HT1080 (cell line): ENCODE results near the gene ATP13A5. TPM values are rescaled to one million over a fixed set of nuclear protein-coding genes. Genes with fewer than 3 reads are reported as not detected.
A peak's percentile ranks its signal among the peaks of the same experiment; 100 is the strongest.

Experiments
- DNase-seq: peaks from one replicate; pipeline ENCODE4 v3.0.0-alpha.2; 2015; ENCODE audit warnings: low read depth
- polyA plus RNA-seq, 2 experiments: library from polyadenylated mRNA; depleted of rRNA; stranded (reverse); fragments of >200 nt; gene quantifications; 2 replicates each; pipeline ENCODE4 v1.2.3, GENCODE V29; 2015
- total RNA-seq: library from RNA; depleted of rRNA; stranded (reverse); fragments of >200 nt; shearing (Covaris generic); gene quantifications from 2 replicates; pipeline ENCODE4 v1.2.3, GENCODE V29; 2014; rRNA removed

The ATP13A5 gene, protein sequence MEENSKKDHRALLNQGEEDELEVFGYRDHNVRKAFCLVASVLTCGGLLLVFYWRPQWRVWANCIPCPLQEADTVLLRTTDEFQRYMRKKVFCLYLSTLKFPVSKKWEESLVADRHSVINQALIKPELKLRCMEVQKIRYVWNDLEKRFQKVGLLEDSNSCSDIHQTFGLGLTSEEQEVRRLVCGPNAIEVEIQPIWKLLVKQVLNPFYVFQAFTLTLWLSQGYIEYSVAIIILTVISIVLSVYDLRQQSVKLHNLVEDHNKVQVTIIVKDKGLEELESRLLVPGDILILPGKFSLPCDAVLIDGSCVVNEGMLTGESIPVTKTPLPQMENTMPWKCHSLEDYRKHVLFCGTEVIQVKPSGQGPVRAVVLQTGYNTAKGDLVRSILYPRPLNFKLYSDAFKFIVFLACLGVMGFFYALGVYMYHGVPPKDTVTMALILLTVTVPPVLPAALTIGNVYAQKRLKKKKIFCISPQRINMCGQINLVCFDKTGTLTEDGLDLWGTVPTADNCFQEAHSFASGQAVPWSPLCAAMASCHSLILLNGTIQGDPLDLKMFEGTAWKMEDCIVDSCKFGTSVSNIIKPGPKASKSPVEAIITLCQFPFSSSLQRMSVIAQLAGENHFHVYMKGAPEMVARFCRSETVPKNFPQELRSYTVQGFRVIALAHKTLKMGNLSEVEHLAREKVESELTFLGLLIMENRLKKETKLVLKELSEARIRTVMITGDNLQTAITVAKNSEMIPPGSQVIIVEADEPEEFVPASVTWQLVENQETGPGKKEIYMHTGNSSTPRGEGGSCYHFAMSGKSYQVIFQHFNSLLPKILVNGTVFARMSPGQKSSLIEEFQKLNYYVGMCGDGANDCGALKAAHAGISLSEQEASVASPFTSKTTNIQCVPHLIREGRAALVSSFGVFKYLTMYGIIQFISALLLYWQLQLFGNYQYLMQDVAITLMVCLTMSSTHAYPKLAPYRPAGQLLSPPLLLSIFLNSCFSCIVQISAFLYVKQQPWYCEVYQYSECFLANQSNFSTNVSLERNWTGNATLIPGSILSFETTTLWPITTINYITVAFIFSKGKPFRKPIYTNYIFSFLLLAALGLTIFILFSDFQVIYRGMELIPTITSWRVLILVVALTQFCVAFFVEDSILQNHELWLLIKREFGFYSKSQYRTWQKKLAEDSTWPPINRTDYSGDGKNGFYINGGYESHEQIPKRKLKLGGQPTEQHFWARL
- total RNA-seq, result 0.03 TPM in 1 of 2 replicates, not detected in the other
- not detected in 2 replicates for polyA plus RNA-seq (2015; cell fraction: cytosol; rRNA removed)
- not detected in 2 replicates for polyA plus RNA-seq (2015; cell fraction: nucleus; rRNA removed)

DNA sequence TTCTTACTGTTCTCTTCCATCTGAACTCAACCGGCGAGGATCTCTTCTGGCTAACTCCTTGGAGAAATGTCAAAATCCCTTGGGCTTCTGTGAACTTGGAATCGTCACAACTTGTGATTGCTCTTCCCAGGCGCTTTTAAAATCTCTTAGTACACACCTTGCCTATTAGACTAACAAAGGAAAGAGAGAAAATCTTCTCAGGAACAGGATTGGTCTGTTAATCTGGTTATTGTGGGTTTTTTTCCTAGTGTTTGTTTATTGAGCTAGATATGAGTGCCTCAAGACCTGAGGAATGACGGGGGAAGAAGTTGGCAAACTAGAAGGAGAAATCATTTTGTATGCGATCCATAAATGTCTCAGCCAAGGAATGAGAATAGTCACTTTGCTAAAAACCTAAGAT is at the start of gene ATP13A5:
TSS of gene ATP13A5 (minus strand) at position 48 of the 400 bp plus-strand sequence. CDS start at position 20, 28 bp downstream.
- DNase-seq, result no peak

DNA sequence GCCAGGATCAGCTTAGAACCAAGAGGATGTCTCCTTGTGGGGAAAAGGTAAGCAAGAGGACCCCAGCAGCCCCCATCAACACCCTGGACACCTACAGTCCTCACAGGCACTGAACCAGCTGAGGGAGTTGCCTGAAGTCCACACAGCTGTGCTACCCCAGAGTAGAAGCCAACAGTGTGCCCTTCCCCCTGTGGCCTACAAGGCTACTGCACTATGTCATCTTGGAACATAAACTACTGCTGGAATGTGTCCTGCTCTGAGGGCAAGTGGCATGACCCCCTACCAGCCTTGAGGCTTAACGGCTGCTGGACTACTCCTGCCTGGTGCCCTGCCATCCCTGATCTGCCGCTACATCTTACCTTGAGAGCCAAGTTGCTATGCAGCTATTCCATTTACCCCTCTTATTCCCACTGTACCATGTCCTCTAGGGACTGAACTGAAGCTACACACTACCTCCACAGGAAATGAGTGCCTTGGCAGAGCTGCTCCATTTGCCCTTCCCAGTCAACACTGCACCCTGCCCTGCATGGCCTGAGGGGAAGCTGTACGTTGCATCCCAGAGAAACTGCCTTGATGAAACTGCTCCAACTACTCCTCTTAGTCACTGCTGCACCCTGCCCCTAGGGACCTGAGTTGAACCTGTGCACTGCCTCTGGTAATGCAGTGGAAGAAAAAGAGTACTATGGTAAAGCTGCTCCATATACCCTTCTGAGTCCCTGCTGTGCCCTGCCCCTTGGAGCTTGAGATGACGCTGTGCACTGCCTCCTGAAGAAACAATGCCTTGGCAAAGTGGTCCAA is 40.2 kb upstream of the ATP13A5 start:
- DNase-seq, result no peak

DNA sequence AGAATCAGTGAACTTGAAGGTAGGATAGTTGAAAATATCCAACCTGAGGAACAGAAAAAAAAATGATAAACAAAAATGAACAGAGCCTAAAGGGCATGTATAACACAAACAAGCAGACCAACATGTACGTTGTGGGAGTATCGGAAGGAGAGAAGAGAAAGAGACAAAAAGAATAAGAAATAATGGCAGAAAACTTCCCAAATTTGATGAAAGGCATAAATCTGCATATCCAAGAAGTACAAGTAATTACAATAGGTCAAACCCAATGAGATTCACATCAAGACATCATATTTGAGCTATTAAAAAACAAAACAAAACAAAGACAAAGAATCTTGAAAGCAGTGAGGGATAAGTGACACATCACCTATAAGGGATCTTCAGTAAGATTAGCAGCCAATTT is 38.1 kb upstream of the ATP13A5 start:
- no peak for DNase-seq

DNA sequence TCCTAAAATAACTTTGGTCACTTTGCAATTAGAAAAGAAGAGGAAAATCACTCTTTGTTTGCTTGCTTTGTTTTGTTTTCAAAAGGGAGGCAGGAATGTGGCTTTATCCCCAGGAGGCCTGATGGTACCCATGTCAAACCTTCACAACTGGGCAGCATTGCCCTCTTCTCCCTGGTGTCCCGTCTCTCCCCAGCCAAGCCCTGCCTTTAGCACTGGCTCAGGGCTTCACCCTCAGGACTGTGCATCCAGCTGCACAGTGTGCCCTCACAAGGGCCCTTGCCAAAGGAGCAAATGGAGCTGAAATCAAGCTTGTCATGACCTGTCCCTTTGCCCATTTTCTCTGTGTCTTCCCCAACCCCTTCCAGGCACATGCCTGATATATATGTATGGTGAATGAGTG is 29.1 kb upstream of the ATP13A5 start:
- no peak for DNase-seq

DNA sequence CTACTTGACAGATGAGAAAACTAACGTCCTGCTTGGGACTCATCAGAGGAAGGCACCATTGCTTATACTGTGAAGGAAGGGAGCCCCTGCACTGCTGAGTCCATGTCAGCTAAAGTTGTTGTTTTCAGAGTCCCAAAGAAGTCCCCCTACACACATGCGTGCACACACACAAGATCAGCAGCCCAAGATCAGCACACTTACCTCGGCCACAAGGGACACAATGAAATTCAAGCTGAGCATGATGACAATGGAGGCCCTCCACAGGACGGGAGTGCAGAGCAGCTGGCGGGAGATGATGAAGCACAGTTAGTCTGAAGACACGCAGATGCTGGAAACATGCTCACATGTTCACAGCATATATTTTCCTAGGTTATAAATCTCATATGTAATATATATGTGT is 28.6 kb upstream of the ATP13A5 start:
- DNase-seq, result no peak

DNA sequence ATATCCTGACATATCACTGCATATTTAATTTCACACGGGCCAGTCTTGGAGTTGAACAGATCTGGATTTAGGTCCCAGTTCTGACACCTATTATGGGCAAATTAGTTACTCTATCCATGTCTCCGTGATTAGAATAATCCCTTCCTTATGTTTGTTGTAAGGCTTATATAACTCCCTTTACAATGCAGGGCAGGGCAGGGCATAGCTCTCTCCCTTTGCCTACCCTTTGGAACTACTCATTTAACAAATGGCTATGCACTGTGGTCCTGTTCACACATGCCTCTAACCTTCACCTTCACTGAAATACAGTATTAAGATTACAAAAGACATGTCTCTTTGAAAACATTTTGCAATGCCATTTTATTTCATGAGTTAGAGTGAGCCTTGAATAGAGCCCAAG is 24.8 kb upstream of the ATP13A5 start:
- no peak for DNase-seq

DNA sequence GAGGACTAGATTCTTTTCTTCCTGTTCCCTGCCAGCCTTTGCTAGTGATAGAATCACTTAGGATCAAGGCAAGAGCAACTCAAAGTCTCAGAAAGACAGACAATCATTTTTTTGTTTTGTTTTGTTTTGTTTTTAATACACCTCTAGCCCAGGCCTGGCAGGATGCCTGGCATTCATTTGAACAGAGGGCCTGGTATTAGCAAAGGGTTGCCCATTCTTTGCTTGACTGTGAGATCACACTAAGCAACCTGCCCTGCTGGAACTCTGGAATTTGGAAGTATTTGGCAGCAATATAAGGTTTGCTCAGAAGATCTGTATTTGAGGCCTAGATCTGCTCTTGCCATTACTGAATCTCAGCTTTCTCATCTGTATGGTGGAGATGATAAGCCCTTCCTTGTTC is 21.8 kb upstream of the ATP13A5 start:
- no peak for DNase-seq

DNA sequence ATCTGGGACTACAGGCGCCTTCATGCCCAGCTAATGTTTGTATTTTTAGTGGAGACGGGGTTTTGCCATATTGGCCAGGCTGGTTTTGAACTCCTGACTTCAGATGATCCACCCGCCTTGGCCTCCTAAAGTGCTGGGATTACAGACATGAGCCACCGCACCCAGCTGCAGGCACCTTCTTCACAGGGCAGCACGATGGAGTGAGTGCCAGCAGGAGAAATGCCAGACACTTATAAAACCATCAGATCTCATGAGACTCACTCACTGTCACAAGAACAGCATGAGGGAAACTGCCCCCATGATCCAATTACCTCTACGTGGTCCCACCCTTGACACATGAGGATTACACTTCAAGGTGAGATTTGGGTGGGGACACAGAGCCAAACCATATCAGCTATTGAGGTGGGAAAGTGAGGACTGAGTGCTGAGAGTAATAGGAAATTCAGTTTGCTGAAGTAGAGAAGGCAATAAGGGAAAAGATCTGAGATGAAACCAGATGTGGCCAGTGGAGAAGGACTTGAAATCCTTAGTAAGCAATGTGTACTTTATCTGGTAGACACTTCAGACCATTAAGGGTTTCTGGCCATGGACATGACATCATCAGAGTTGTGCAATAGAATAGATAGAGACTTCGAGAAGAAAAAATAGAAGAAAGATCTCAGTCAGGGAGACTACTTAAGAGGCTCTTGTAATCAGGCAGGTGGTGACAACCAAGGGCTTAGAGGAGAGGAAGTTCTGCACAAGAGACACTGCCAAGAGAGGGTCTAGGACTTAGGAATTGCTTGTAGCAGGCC is 18.1 kb upstream of the ATP13A5 start:
- no peak for DNase-seq

DNA sequence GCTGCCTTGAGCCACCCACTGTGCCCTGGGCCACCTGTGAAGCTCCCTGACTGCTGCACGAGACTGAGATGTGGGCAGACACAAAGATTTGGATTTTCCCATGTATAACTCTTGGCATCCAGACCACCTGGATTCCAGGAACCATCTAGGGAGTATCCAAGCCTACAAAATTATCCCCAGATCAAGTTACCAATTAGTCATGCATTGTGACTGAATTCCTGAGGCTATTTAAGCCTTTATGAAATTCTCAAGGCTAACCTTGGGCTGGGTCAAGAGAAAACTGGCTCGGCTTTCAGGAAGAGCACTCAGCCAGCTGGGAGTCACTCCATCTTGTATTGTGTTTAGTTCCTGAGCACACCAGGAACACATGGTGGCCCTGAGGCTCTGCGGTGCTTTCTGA is 13.3 kb upstream of the ATP13A5 start:
- DNase-seq, result peak; percentile 88

DNA sequence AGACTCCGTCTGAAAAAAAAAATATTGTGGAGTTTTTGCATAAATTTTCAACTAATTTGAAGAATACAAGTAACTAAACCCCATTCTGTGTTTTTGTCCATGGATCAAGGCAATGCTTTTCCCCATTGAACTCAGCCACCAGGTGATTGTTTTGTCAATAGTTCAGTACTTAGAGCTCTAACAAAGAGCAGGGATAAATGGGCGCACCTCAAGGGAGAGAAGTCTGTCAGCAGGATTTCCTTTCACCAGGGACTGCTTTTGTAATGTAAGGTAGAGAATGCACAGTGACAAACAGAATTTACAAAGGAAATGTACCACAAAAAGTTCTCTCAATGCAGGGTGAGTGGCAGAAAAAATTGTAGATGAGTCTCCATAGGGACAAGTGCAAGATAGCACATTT is 10.8 kb upstream of the ATP13A5 start:
- DNase-seq, result no peak

DNA sequence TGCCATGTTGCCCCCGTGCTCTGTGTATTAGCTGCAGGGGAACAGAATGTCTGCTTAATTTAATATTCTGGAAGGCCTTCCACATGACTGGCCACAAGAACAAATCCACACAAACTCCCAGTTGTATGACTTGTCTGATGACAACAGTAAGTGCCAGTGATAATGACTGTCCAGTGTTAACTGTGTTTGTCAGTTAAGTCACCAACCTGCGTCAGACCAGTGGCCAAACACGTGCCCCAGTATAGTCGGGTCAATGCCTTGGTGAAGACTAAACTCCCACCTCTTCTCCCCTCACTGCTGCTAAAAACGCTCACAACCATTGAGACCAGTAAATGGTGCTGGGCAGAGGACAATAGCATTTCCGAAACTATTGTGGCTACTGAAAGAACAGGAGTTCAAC is 9.8 kb upstream of the ATP13A5 start:
- no peak for DNase-seq

DNA sequence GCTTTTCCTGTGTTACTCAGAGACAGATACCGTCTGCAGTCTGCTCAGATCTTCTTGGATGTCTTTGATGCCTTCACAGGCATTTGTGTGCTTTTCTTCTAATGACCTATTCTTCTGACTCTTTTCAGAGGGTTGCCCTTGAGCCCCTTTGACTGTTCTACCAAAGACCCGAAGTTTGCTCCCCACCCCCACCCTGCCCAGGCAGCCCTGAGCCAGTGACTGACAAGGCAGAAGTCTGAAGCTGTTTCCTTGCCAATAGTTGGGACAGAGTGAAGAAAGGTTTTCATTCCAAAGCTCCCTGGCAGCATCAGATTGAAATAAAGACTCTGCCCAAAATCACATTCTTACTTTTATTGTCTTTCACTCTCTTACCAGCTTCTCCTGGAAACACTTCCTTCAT is 9.0 kb upstream of the ATP13A5 start:
- DNase-seq, result peak; percentile 27

DNA sequence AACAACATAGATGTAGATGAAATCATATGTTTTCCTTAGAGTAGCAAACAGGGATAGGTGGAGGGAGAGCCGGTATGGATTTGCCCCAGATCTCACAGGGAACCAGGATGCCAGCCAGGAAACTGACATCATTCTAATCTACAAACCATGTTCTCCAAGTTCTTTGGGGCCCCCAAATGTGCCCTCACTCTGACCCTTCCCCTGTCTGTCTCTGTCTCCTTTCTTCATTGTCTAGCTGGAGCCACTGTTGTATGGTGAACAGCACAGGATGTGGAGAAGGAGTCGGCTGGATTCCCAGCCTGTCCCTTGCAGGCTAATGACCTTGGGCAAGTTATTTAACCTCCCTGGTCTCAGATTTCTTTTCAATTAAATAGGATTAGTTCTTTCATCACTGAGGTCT is 962 bp downstream of the ATP13A5 start:
- peak; percentile 22 for DNase-seq

DNA sequence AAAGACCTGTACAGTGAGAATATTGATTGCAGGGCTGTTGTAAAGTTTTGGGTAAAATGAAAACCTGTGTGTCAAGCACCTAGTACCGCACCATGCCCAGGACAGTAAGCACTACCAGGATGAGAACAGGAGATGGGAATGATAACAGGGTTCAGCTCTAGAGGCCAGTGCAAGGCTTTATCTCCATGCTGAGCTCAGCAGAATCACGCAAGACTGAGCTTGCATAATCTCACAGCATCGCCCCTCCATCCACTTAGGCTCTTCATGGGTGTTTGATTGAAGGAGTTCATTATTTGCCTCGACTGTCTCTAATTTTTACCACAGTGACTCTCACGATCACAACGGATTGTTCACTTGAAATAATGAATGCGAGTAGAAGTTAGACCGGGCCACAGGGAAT is 2.9 kb downstream of the ATP13A5 start:
- no peak for DNase-seq

DNA sequence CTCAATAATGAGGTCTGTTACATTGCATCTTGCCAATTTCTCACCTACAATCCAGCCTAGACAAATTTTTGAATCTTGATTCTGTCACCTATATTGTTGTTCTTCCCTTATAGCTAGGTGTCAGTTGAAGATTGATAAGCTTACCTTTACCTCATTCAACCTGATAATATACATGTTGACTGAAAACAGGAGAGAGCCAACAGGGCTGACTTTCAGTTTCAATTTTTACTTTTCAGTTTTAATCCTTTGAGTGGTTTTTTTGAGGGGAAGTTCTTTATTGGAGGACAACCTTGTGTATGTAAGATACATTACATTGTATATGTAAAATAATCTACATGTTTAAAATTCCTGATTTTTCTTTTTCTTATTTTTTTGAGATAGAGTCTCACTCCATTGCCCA is 5.8 kb downstream of the ATP13A5 start:
- no peak for DNase-seq

DNA sequence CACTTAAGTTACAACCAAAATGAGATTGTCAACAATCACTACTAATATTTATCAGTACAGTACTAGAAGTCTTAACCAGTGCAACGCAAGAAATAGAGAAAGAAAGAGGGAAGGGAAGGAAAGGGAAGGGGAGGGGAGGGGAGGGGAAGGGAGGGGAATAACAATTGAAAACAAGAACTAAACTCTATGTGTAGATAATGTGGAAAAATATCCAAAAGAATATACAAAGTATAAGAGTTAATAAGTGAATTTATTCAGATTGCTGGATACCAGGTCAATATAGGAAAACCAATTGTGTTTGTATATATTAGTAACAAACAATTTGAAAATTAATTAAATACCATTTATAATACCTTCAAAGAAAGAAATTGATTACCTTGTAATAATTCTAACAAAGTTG is 10.7 kb downstream of the ATP13A5 start:
- DNase-seq, result no peak

DNA sequence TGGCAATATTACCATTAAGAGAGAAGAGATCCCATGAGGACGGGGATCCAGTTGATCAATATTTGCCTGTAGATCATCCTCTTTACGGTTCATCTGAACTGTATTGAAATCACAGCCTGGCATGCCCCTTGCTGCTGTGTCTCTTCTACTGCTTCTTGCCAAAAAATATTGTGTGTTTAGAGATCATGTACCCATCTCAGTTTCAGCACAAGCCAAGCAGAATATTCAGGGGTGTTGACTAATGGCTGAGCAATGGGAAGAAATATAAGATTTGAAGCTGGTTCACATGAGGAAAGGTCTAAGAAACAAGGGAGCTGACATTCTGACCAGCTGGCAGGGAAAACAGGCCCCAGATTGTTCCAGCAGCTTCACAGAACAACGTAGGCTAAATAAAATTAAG is 21.3 kb downstream of the ATP13A5 start:
- no peak for DNase-seq

DNA sequence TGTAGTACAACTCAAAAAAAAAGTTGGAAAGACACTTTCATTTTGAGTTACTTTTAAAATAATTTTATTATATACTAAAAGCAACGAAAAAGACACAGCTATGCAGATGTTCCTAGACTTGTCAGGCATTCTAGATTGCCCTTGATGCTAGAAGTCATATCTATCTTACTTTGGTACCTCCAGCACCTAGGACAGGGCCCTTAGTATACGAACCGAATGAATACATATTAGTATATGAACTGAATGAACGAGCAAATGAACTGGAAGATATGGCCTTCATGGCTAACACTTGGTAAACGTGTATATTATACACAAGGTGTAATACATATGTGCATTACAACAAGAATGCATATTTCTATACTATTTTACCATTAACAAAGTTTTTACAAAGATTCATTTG is 24.1 kb downstream of the ATP13A5 start:
- no peak for DNase-seq

DNA sequence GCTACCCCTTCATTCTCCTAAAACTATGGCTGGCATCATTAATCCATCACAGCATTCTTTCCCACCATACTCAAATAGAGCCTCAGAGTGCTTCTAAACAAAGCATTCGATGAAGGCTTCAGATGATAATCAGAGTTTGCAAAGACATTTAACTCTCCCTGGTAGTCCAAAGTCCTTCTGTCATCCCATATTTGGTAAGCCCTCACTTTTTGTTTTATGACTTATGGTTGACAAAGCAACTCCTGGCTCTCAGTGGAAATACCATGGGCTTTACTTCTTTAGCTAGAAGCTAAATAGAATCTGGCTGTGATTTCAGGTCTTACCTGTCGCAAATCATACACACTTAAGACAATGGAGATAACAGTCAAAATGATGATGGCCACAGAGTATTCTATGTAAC is 27.8 kb downstream of the ATP13A5 start:
- no peak for DNase-seq

DNA sequence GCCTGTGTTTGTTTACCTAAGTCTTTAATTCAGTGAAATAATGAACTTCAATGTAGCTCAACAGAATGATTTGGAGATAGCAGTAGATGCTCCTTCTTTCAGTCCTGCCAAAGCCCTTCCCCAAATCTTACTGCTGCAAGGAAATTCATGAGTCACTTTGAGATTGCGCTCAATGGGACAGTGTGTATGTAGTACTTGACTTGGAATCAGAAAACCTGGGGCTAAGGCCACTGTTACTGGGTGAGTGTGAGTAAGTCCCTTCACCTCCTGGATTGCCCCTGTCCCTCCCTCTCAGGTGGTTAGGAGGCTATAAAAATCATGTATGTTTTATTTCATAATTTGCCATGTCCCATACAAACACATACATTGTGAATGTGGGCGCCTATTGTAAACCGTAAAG is 29.9 kb downstream of the ATP13A5 start:
- DNase-seq, result no peak
